ENCODE results near the gene AGRN. TPM values are rescaled to one million over a fixed set of nuclear protein-coding genes. Genes with fewer than 3 reads are reported as not detected.

The AGRN gene
- total RNA-seq, 1 donor: 30.0 TPM

DNA sequence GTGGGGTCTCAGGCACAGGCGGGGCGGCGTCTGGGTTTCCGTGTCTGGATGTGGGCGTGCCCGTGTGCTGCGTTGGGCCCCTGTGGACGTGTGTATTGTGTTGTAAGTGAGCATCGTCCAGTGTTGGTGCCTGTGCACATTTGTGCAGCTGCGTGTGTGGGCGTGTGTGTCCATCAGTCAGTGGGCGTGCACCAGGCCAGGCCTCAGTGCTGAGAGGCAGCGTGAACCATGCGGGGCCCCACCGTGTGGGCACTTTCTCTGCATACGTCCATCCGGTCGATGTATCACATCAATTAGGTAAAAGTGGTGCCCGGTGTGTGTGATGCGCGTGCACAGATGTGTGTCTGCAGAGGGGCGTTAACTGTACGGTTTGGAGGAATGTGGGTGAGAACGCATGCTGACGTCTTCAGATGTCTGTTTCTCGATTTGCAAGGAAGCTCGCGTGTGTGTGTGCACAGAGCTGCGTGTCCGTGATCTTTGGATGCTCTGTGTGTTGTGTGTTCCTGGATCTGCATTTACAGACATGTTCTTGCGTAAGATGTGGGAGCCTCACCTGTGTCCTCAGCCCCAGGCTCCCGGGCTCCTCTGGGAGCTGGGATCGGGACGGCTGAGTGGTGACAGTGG, 24.6 kb downstream of the AGRN start:
- H4K20me1 ChIP-seq (ENCODE audit: insufficient read depth, low read length): no peaks in the 10 kb centered on the region
- no peak overlapping the region for H3K4me2 ChIP-seq (ENCODE audit: insufficient read depth, low read length)
- no peak for DNase-seq (ENCODE audit: insufficient read length, low spot score, missing footprints)
- TF ChIP-seq, protein P1, sequence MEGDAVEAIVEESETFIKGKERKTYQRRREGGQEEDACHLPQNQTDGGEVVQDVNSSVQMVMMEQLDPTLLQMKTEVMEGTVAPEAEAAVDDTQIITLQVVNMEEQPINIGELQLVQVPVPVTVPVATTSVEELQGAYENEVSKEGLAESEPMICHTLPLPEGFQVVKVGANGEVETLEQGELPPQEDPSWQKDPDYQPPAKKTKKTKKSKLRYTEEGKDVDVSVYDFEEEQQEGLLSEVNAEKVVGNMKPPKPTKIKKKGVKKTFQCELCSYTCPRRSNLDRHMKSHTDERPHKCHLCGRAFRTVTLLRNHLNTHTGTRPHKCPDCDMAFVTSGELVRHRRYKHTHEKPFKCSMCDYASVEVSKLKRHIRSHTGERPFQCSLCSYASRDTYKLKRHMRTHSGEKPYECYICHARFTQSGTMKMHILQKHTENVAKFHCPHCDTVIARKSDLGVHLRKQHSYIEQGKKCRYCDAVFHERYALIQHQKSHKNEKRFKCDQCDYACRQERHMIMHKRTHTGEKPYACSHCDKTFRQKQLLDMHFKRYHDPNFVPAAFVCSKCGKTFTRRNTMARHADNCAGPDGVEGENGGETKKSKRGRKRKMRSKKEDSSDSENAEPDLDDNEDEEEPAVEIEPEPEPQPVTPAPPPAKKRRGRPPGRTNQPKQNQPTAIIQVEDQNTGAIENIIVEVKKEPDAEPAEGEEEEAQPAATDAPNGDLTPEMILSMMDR (IDR thresholded peaks at IDR 0.05; ENCODE audit: extremely low read depth, low read depth, low read length): no peak
- peaks cover 7% of the 10 kb centered on the region for H3K4me1 ChIP-seq (ENCODE audit: insufficient read depth, low read length)
- no peak overlapping the region for H3K4me3 ChIP-seq (ENCODE audit: insufficient read depth, low read length)
- no peak overlapping the region for H3K27ac ChIP-seq (ENCODE audit: low read depth, low read length)
- H3K9me3 ChIP-seq (ENCODE audit: low read depth, low read length): no peaks in the 10 kb centered on the region
- H3K79me2 ChIP-seq (ENCODE audit: insufficient read depth, low read length): no peaks in the 10 kb centered on the region
- no peaks in the 10 kb centered on the region for H3K36me3 ChIP-seq (ENCODE audit: insufficient read depth, low read length)
- no peaks in the 10 kb centered on the region for H3K27me3 ChIP-seq (ENCODE audit: insufficient read depth, low read length)
- no peak overlapping the region for H2AFZ ChIP-seq (ENCODE audit: low read length)

- TF ChIP-seq, protein P1 (IDR thresholded peaks at IDR 0.05; ENCODE audit: extremely low read depth, low read depth, low read length): no peak
- no peaks in the 10 kb centered on the region for H3K9me3 ChIP-seq (ENCODE audit: low read depth, low read length)
- H3K79me2 ChIP-seq (ENCODE audit: insufficient read depth, low read length): no peaks in the 10 kb centered on the region
- H3K4me1 ChIP-seq (ENCODE audit: insufficient read depth, low read length): peaks cover 5% of the 10 kb centered on the region
- no peaks in the 10 kb centered on the region for H3K36me3 ChIP-seq (ENCODE audit: insufficient read depth, low read length)
- no peak overlapping the region for H2AFZ ChIP-seq (ENCODE audit: low read length)
- H3K27me3 ChIP-seq (ENCODE audit: insufficient read depth, low read length): no peaks in the 10 kb centered on the region
- no peak overlapping the region for H3K4me2 ChIP-seq (ENCODE audit: insufficient read depth, low read length)
- H3K27ac ChIP-seq (ENCODE audit: low read depth, low read length): no peak overlapping the region
- DNase-seq (ENCODE audit: insufficient read length, low spot score, missing footprints): no peak
- H3K4me3 ChIP-seq (ENCODE audit: insufficient read depth, low read length): no peak overlapping the region
- H4K20me1 ChIP-seq (ENCODE audit: insufficient read depth, low read length): no peaks in the 10 kb centered on the region
Observed at GRCh38 chr1:1045129-1045528, 25.2 kb downstream of the AGRN start.

DNA sequence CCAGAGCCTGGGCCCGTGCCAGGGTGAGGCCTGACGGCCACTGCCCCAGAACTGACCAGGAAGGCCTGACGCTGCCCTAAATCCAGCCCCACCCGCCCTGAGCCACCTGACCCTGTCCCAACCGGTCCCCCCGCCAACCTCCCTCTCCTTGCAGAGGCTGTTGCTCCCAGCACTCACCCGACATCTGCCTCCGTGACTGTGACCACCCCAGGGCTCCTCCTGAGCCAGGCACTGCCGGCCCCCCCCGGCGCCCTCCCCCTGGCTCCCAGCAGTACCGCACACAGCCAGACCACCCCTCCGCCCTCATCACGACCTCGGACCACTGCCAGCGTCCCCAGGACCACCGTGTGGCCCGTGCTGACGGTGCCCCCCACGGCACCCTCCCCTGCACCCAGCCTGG, 26.3 kb downstream of the AGRN start:
- Histone ChIP-seq H3K4me3 (ENCODE audit: insufficient read depth, low read length) (no peak overlapping the region), H3K79me2 (ENCODE audit: insufficient read depth, low read length) (no peaks in the 10 kb centered on the region), H2AFZ (ENCODE audit: low read length) (no peak overlapping the region), H3K27ac (ENCODE audit: low read depth, low read length) (no peak overlapping the region), H3K36me3 (ENCODE audit: insufficient read depth, low read length) (no peaks in the 10 kb centered on the region), H3K27me3 (ENCODE audit: insufficient read depth, low read length) (no peaks in the 10 kb centered on the region), H3K4me1 (ENCODE audit: insufficient read depth, low read length) (no peaks in the 10 kb centered on the region), H4K20me1 (ENCODE audit: insufficient read depth, low read length) (no peaks in the 10 kb centered on the region), H3K4me2 (ENCODE audit: insufficient read depth, low read length) (no peak overlapping the region), H3K9me3 (ENCODE audit: low read depth, low read length) (no peaks in the 10 kb centered on the region)
- DNase-seq (ENCODE audit: insufficient read length, low spot score, missing footprints): no peak
- TF ChIP-seq, protein P1 (IDR thresholded peaks at IDR 0.05; ENCODE audit: extremely low read depth, low read depth, low read length): no peak

GRCh38 chr1:1046767-1047166, 26.8 kb downstream of the AGRN start:
- Histone ChIP-seq H3K9me3 (ENCODE audit: low read depth, low read length) (no peaks in the 10 kb centered on the region), H2AFZ (ENCODE audit: low read length) (no peak overlapping the region), H3K79me2 (ENCODE audit: insufficient read depth, low read length) (no peaks in the 10 kb centered on the region), H3K27ac (ENCODE audit: low read depth, low read length) (no peak overlapping the region), H3K27me3 (ENCODE audit: insufficient read depth, low read length) (no peaks in the 10 kb centered on the region), H3K4me3 (ENCODE audit: insufficient read depth, low read length) (no peak overlapping the region), H3K4me2 (ENCODE audit: insufficient read depth, low read length) (no peak overlapping the region), H4K20me1 (ENCODE audit: insufficient read depth, low read length) (no peaks in the 10 kb centered on the region), H3K4me1 (ENCODE audit: insufficient read depth, low read length) (no peaks in the 10 kb centered on the region), H3K36me3 (ENCODE audit: insufficient read depth, low read length) (no peaks in the 10 kb centered on the region)
- TF ChIP-seq, protein P1 (IDR thresholded peaks at IDR 0.05; ENCODE audit: extremely low read depth, low read depth, low read length): no peak
- no peak for DNase-seq (ENCODE audit: insufficient read length, low spot score, missing footprints)

Measured in osteoblast (primary cell).